H9 (cell line): Measurements from ENCODE around the gene RAD23B. TPM values are rescaled to one million over a fixed set of nuclear protein-coding genes. Genes with fewer than 3 reads are reported as not detected.

Experiments used
- DNase-seq: peaks from one replicate; pipeline ENCODE4 v3.0.0-alpha.2; 2017
- H2AFZ ChIP-seq: one replicate; pipeline ENCODE4 v1.6.1; 2013; ENCODE audit warnings: mild to moderate bottlenecking, low read length, control low read depth, moderate library complexity
- H2AK5ac ChIP-seq: 2 replicates; pipeline ENCODE4 v1.6.1; 2013; ENCODE audit warnings: low read length, control low read depth, mixed read lengths; ENCODE audit not compliant: insufficient read length
- H2BK120ac ChIP-seq: one replicate; pipeline ENCODE4 v1.6.1; 2013; ENCODE audit warnings: low read depth, mild to moderate bottlenecking, low read length, control low read depth, inconsistent platforms; ENCODE audit not compliant: poor library complexity, severe bottlenecking
- H2BK12ac ChIP-seq: 2 replicates; pipeline ENCODE4 v1.6.1; 2013; ENCODE audit warnings: low read length, control low read depth, mixed read lengths, low read depth; ENCODE audit not compliant: insufficient read length
- H2BK15ac ChIP-seq: 2 replicates; pipeline ENCODE4 v1.6.1; 2013; ENCODE audit warnings: low read depth, low read length, control low read depth
- H2BK20ac ChIP-seq: one replicate; pipeline ENCODE4 v1.6.1; 2013; ENCODE audit warnings: low read depth, mild to moderate bottlenecking, low read length, control low read depth, inconsistent platforms; ENCODE audit not compliant: poor library complexity, severe bottlenecking
- H2BK5ac ChIP-seq: 2 replicates; pipeline ENCODE4 v1.6.1; 2013; ENCODE audit warnings: low read length, control low read depth, mixed read lengths; ENCODE audit not compliant: insufficient read length
- H3K14ac ChIP-seq: 2 replicates; pipeline ENCODE4 v1.6.1; 2013; ENCODE audit warnings: low read length, control low read depth; ENCODE audit not compliant: insufficient read depth
- H3K18ac ChIP-seq: 2 replicates; pipeline ENCODE4 v1.6.1; 2013; ENCODE audit warnings: low read depth, mild to moderate bottlenecking, mixed read lengths, low read length, control low read depth; ENCODE audit not compliant: insufficient read length
- H3K23ac ChIP-seq: 2 replicates; pipeline ENCODE4 v1.6.1; 2013; ENCODE audit warnings: low read length, control low read depth, mixed read lengths, low read depth; ENCODE audit not compliant: insufficient read length
- H3K23me2 ChIP-seq: 2 replicates; pipeline ENCODE4 v1.6.1; 2013; ENCODE audit warnings: low read depth, mild to moderate bottlenecking, mixed read lengths, low read length, control low read depth; ENCODE audit not compliant: insufficient read length, poor library complexity, severe bottlenecking
- H3K27ac ChIP-seq: 2 replicates; pipeline ENCODE4 v1.5.1; 2013; ENCODE audit warnings: low read length, control low read depth, mixed read lengths, low read depth; ENCODE audit not compliant: insufficient read length
- H3K27me3 ChIP-seq: 2 replicates; pipeline ENCODE4 v1.6.1; 2013; ENCODE audit warnings: low read length, control low read depth, inconsistent platforms; ENCODE audit not compliant: insufficient read depth
- H3K4ac ChIP-seq: 2 replicates; pipeline ENCODE4 v1.6.1; 2013; ENCODE audit warnings: low read depth, mild to moderate bottlenecking, control low read depth, inconsistent platforms, low read length, moderate library complexity
- H3K4me1 ChIP-seq: 2 replicates; pipeline ENCODE4 v1.6.1; 2013; ENCODE audit warnings: low read length, control low read depth, inconsistent platforms; ENCODE audit not compliant: insufficient read depth
- H3K4me2 ChIP-seq: 2 replicates; pipeline ENCODE4 v1.6.1; 2013; ENCODE audit warnings: low read length, control low read depth, mixed read lengths; ENCODE audit not compliant: insufficient read length, insufficient read depth
- H3K56ac ChIP-seq: 2 replicates; pipeline ENCODE4 v1.6.1; 2013; ENCODE audit warnings: low read depth, mild to moderate bottlenecking, mixed read lengths, low read length, control low read depth; ENCODE audit not compliant: insufficient read length
- H3K79me1 ChIP-seq: 2 replicates; pipeline ENCODE4 v1.6.1; 2013; ENCODE audit warnings: low read depth, mild to moderate bottlenecking, moderate library complexity, low read length, control low read depth, inconsistent platforms; ENCODE audit not compliant: insufficient read depth, poor library complexity, severe bottlenecking
- H3K79me2 ChIP-seq: 2 replicates; pipeline ENCODE4 v1.6.1; 2013; ENCODE audit warnings: low read length, control low read depth, inconsistent platforms; ENCODE audit not compliant: insufficient read depth
- H3K9ac ChIP-seq: 2 replicates; pipeline ENCODE4 v1.6.1; 2013; ENCODE audit warnings: low read length, control low read depth, mixed read lengths; ENCODE audit not compliant: insufficient read length; ENCODE audit errors: extremely low read depth
- H3K9me3 ChIP-seq: one replicate; pipeline ENCODE4 v1.6.1; 2013; ENCODE audit warnings: low read depth, low read length, inconsistent platforms; ENCODE audit not compliant: control insufficient read depth
- H3T11ph ChIP-seq: one replicate; pipeline ENCODE4 v1.6.1; 2013; ENCODE audit warnings: mild to moderate bottlenecking, low read length, control low read depth, inconsistent platforms
- H4K20me1 ChIP-seq: one replicate; pipeline ENCODE4 v1.6.1; 2013; ENCODE audit not compliant: control insufficient read depth, insufficient read length, insufficient read depth
- H4K5ac ChIP-seq: 2 replicates; pipeline ENCODE4 v1.6.1; 2013; ENCODE audit warnings: low read depth, mild to moderate bottlenecking, mixed read lengths, low read length, control low read depth; ENCODE audit not compliant: insufficient read length
- H4K8ac ChIP-seq: replicated peaks from 2 replicates; pipeline ENCODE4 v1.6.1; 2013; ENCODE audit warnings: low read length, control low read depth, mixed read lengths, low read depth; ENCODE audit not compliant: insufficient read length
- H4K91ac ChIP-seq: 2 replicates; pipeline ENCODE4 v1.6.1; 2013; ENCODE audit warnings: low read depth, mild to moderate bottlenecking, moderate library complexity, mixed read lengths, low read length, control low read depth; ENCODE audit not compliant: insufficient read length
- H3K27ac Mint-ChIP-seq, 3 experiments: 2 replicates in 2 of 3; 3 replicates in 1 of 3; pipeline ENCODE4 v1.8.0; 2020 to 2021; ENCODE audit warnings: mixed read lengths in 3 of 3, mild to moderate bottlenecking in 1 of 3, moderate library complexity in 1 of 3
- H3K27me3 Mint-ChIP-seq: 2 replicates; pipeline ENCODE4 v1.8.0; 2021; ENCODE audit warnings: low read depth, mild to moderate bottlenecking, moderate library complexity, mixed read lengths
- H3K36me3 Mint-ChIP-seq, 3 experiments: 2 replicates in 2 of 3; 3 replicates in 1 of 3; pipeline ENCODE4 v1.8.0; 2020 to 2021; ENCODE audit warnings: low read depth in 3 of 3, mixed read lengths in 3 of 3; ENCODE audit not compliant: insufficient read depth in 1 of 3
- H3K4me1 Mint-ChIP-seq, 2 experiments: 2 replicates each; pipeline ENCODE4 v1.8.0; 2020; ENCODE audit warnings: mixed read lengths in 2 of 2
- H3K4me3 Mint-ChIP-seq, 2 experiments: 2 replicates in 1 of 2; 3 replicates in 1 of 2; pipeline ENCODE4 v1.8.0; 2020 to 2021; ENCODE audit warnings: mild to moderate bottlenecking in 2 of 2, mixed read lengths in 2 of 2, moderate library complexity in 1 of 2
- H3K9me3 Mint-ChIP-seq, 2 experiments: 2 replicates in 1 of 2; 3 replicates in 1 of 2; pipeline ENCODE4 v1.8.0; 2020; ENCODE audit warnings: mild to moderate bottlenecking in 2 of 2, mixed read lengths in 2 of 2, moderate library complexity in 1 of 2
- CTCF ChIP-seq: fragments of 200-600 bp; sonication (generic); conservative IDR thresholded peaks from 3 replicates; pipeline ENCODE4 v1.8.0; 2021; ENCODE audit warnings: antibody characterized with exemption, mild to moderate bottlenecking
- WGBS: extraction: QIAGEN DNeasy Blood & Tissue Kit; methylation state at CpG from one replicate; pipeline ENCODE4 v1.1.7; 2013; ENCODE audit warnings: missing lambda C conversion rate, low lambda C conversion rate, mixed read lengths; ENCODE audit not compliant: insufficient read length; ENCODE audit errors: extremely low coverage; 5-methylcytosine and 5-hydroxymethylcytosine counted together
- total RNA-seq: library from RNA; stranded (reverse); gene quantifications from 2 replicates; pipeline ENCODE4 v1.2.1, GENCODE V29; 2021

RAD23B gene
- total RNA-seq, 1 experiment from 2014 or later, result 154 TPM

GRCh38 chr9:107340920-107341632 is 58.0 kb downstream of the RAD23B start:
- no peaks in the 10 kb centered on the region for H4K20me1 ChIP-seq
- no peak overlapping the region for H2AK5ac ChIP-seq
- no peak overlapping the region for H2AFZ ChIP-seq
- H3K4me1 Mint-ChIP-seq, result peaks cover 6 to 11% of the 10 kb centered on the region in 2 experiments
- H3K23me2 ChIP-seq, result no peaks in the 10 kb centered on the region
- peaks cover 2% of the 10 kb centered on the region; the same call in 1 of the 2 replicates for H3K4me1 ChIP-seq
- H3K79me1 ChIP-seq, result no peaks in the 10 kb centered on the region
- H4K91ac ChIP-seq, result no peak overlapping the region
- H2BK5ac ChIP-seq, result no peak overlapping the region
- H3K79me2 ChIP-seq, result no peaks in the 10 kb centered on the region
- H3K14ac ChIP-seq, result no peak overlapping the region
- no peak overlapping the region for H2BK12ac ChIP-seq
- H3K27me3 ChIP-seq, result no peaks in the 10 kb centered on the region
- peak overlapping the region in 1 of 3 experiments; percentile 87; a peak in 2 of 7 replicates for H3K27ac Mint-ChIP-seq
- no peak overlapping the region for H2BK120ac ChIP-seq
- no peak overlapping the region for H4K8ac ChIP-seq
- no peaks in the 10 kb centered on the region for H3K9me3 Mint-ChIP-seq
- no peak overlapping the region for H3K9ac ChIP-seq
- H3K4me3 Mint-ChIP-seq, result no peak overlapping the region
- TF ChIP-seq CTCF, result peak; percentile 96
- H3K23ac ChIP-seq, result no peak overlapping the region
- WGBS, result no CpG with 5 or more reads among the region's 18 CpGs
- no peaks in the 10 kb centered on the region for H3K27me3 Mint-ChIP-seq
- H3T11ph ChIP-seq, result no peak overlapping the region
- no peaks in the 10 kb centered on the region for H3K9me3 ChIP-seq
- peak; percentile 88 for DNase-seq
- no peak overlapping the region for H3K18ac ChIP-seq
- no peak overlapping the region for H4K5ac ChIP-seq
- no peak overlapping the region for H2BK15ac ChIP-seq
- H3K27ac ChIP-seq, result no peak overlapping the region
- no peak overlapping the region for H2BK20ac ChIP-seq
- H3K56ac ChIP-seq, result no peak overlapping the region
- no peak overlapping the region for H3K4me2 ChIP-seq
- H3K4ac ChIP-seq, result no peak overlapping the region
- peaks cover 0 to 13% (median 5%) of the 10 kb centered on the region in 3 experiments; a peak in 3 of 7 replicates for H3K36me3 Mint-ChIP-seq
